Psoas muscle (tissue), 8 donors: ENCODE data around the gene ENTR1. TPM values are rescaled to one million over a fixed set of nuclear protein-coding genes. Genes with fewer than 3 reads are reported as not detected.

Experiments
- ATAC-seq, 4 donors: fragments of 200-7000 bp; cut with Tn5 transposase; one replicate each; pipeline ENCODE4 v1.9.1; 2020; ENCODE audit warnings: moderate library complexity in 3 of 4, mild to moderate bottlenecking in 2 of 4
- DNase-seq, 2 donors: peaks; one replicate each; pipeline ENCODE4 v3.0.0-alpha.2; 2020
- H3K27ac ChIP-seq: fragments of 200-600 bp; one replicate; pipeline ENCODE4 v1.8.0; 2022
- H3K27me3 ChIP-seq, 3 donors: fragments of 200-600 bp in 1 of 3; one replicate each; pipeline versions ENCODE4 v1.6.1 to v1.8.0; 2013 to 2022; ENCODE audit warnings: low read length in 2 of 3, mild to moderate bottlenecking in 2 of 3, moderate library complexity in 1 of 3; ENCODE audit not compliant: insufficient read depth in 3 of 3
- H3K36me3 ChIP-seq, 2 donors: fragments of 200-600 bp in 1 of 2; one replicate each; pipeline versions ENCODE4 v1.6.1 to v1.8.0; 2013 to 2022; ENCODE audit warnings: low read depth in 1 of 2, mild to moderate bottlenecking in 1 of 2, moderate library complexity in 1 of 2; ENCODE audit not compliant: insufficient read depth in 1 of 2
- H3K4me1 ChIP-seq: fragments of 200-600 bp; one replicate; pipeline ENCODE4 v1.8.0; 2022
- H3K4me3 ChIP-seq: fragments of 200-600 bp; one replicate; pipeline ENCODE4 v1.8.0; 2022; ENCODE audit warnings: mild to moderate bottlenecking
- H3K9me3 ChIP-seq: fragments of 200-600 bp; one replicate; pipeline ENCODE4 v1.8.0; 2022
- WGBS, 3 donors: extraction: QIAGEN DNeasy Blood & Tissue Kit; methylation state at CpG; one replicate each; pipeline versions ENCODE4 v1.1.6 to v1.1.7; 2013; 5-methylcytosine and 5-hydroxymethylcytosine counted together
- intact Hi-C, 2 donors: fragments of 100-400 bp; cut with DNase I; formaldehyde crosslinking; loops; one replicate each; pipeline versions ENCODE4 v1.11.0 to v1.14.2; 2022
- polyA plus RNA-seq, 3 donors: library from polyadenylated mRNA; stranded (reverse); fragments of 200-250 nt; gene quantifications; one replicate each; pipeline ENCODE4 v1.2.3, GENCODE V29; 2013
- total RNA-seq, 4 donors: library from RNA; stranded (reverse); fragmentation: NEBNext Ultra II Directional in 2 of 4; extraction: Animal tissue kit (Norgen Biotek cat#: 25700) in 2 of 4; gene quantifications; one replicate each; pipeline versions ENCODE4 v1.2.1 to v1.2.4, GENCODE V29; 2021 to 2023
- TF ChIP-seq, protein P1 (sequence below): fragments of 200-600 bp; IDR thresholded peaks from one replicate; pipeline ENCODE4 v1.8.0; 2022; ENCODE audit warnings: antibody characterized with exemption
- donor health status: healthy with polysubstance abuse.
- donor health status: DM: no; HTN: no; CAD: no; lungs with moderate emphysema.
- donor health status: Bipolar disorder and iron deficiency.
- donor health status: healthy.
- donor health status: DM: yes; HTN: yes; CAD: no.
- donor health status: DM: no; HTN: no; CAD: no.
- donor health status: DM: no; HTN: no; CAD: no.
- donor health status: DM: yes; HTN: yes; CAD: no.

ENTR1 gene
- total and polyA plus RNA-seq, 7 donors: 16.0 to 53.0 (median 34.2) TPM

DNA sequence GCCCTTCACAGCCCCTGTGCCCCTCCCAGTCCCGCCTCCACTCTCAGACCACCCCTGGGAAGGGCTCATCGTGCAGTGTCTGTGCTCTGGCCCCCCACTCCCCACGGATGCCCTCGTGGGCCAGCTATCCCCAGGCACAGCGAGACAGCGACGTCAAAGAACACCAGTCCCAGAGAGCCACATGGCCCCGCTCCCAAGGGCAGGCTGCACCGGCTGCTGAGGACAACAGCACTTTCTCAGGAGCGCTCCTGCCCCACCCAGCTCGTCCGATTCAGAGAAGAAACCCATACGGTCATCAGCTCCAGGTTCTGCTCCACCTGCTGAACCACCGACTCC, 5.6 kb downstream of the ENTR1 start:
- 87 to 91% (median 91%) methylated on average over 13 to 14 of the region's 14 CpGs for WGBS, 3 donors
- Histone ChIP-seq H3K27me3 (no peaks in the 10 kb centered on the region), H3K4me1 (peaks cover 6% of the 10 kb centered on the region), H3K4me3 (no peak overlapping the region), H3K9me3 (no peaks in the 10 kb centered on the region), H3K36me3 (peaks cover 0 to 62% of the 10 kb centered on the region in 2 donors), H3K27ac (no peak overlapping the region)
- intact Hi-C loops: no loop called here
- TF ChIP-seq, protein P1, sequence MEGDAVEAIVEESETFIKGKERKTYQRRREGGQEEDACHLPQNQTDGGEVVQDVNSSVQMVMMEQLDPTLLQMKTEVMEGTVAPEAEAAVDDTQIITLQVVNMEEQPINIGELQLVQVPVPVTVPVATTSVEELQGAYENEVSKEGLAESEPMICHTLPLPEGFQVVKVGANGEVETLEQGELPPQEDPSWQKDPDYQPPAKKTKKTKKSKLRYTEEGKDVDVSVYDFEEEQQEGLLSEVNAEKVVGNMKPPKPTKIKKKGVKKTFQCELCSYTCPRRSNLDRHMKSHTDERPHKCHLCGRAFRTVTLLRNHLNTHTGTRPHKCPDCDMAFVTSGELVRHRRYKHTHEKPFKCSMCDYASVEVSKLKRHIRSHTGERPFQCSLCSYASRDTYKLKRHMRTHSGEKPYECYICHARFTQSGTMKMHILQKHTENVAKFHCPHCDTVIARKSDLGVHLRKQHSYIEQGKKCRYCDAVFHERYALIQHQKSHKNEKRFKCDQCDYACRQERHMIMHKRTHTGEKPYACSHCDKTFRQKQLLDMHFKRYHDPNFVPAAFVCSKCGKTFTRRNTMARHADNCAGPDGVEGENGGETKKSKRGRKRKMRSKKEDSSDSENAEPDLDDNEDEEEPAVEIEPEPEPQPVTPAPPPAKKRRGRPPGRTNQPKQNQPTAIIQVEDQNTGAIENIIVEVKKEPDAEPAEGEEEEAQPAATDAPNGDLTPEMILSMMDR: no peak
- ATAC-seq (no peak), DNase-seq (no peak)

DNA sequence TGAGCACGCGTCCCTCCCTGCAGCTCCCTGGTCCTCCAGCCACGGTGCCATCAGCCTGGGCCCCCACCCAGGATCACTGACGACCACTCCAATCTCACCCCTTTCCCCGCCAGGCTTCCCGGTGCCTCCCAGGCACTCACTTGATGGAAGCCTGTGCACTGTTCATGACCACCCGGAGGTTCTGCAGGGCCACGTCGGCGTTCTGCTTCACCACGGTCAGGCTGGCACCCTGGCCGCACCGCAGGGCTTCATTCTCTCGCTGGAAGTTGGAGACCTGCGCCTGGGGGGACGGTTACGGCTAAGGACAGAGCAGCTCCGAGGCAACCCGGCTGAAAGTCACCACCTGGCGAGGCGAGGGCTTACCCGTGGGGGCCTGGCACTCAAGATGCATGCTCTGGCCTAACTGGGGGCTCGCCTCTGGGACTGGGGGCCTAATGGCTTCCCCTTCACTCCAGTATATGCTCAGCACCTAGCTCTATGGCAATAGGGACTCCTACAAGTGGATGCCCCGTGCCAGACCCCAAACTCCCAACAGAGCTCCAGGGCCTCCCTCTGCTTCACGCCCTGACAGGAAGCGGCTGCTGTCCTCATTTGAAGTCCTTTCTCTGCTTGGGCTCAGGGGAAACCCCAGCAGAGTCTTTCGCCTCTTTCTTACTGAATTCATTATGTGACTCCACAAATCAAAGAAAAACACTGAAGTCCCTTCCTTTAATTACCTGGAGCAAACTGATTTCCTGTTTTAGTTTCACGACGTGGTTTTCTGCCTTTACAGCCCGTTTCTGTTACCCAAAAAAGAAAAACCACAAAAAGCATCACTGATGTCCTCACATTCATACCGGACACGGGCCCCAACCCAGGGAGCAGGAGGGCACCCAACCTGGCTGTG, 6.3 kb downstream of the ENTR1 start:
- Histone ChIP-seq H3K4me1 (peaks cover 3% of the 10 kb centered on the region), H3K9me3 (no peaks in the 10 kb centered on the region), H3K27me3 (no peaks in the 10 kb centered on the region), H3K36me3 (peaks cover 0 to 62% of the 10 kb centered on the region in 2 donors), H3K4me3 (no peak overlapping the region), H3K27ac (no peak overlapping the region)
- ATAC-seq (no peak), DNase-seq (no peak)
- TF ChIP-seq, protein P1: no peak
- intact Hi-C loops: no loop called here
- 85 to 92% (median 85%) methylated on average over 32 of the region's 32 CpGs for WGBS, 3 donors

DNA sequence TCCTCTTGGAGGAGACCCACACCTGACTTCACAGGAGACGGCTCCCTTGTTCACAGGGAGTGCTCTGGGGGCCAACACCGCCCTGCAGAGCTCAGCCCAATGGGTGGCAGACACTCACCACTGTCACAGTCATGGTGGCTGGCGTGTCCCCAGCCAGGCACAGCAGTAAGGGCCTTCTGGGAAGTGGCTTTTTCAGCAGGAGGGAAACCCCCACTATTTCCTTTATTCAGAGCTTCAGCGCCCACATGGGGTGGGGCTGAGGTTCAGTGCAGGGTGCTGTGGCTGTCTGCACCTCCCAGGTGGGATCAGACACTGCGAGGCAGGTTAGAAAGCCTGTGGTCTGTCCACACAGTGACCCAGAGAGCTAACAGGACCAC, 6.9 kb downstream of the ENTR1 start:
- DNase-seq: no peak
- ATAC-seq: no peak
- 90 to 96% (median 91%) methylated on average over 5 of the region's 5 CpGs for WGBS, 3 donors
- Histone ChIP-seq H3K36me3 (peaks cover 0 to 62% of the 10 kb centered on the region in 2 donors), H3K4me3 (no peak overlapping the region), H3K27me3 (no peaks in the 10 kb centered on the region), H3K27ac (no peak overlapping the region), H3K4me1 (peaks cover 9% of the 10 kb centered on the region), H3K9me3 (no peaks in the 10 kb centered on the region)
- TF ChIP-seq, protein P1: no peak
- intact Hi-C loops: no loop called here

DNA sequence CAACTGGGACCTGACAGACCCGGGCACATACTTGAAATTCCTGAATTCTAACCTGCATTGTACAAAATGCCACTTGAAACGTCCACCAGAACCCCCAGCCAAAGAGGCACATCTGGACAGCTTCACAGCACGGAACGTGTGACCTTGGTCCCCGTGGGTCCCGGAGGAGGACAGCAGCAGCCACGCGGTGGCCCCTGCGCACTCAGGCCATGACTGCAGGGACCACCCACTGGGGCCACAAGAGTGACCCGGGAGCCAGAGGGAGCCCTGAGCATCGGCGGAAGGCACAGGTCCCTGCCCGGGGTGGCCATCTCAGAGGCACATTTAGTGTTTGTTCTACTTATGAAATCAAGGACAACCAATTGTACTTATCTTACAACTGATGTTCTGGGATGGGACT, 8.3 kb downstream of the ENTR1 start:
- intact Hi-C loops: no loop called here

More for the DNA sequence above, 8.3 kb downstream of the ENTR1 start:
- WGBS, 3 donors: 67 to 74% (median 73%) methylated on average over 13 of the region's 13 CpGs
- Histone ChIP-seq H3K27me3 (no peaks in the 10 kb centered on the region), H3K4me1 (peaks cover 10% of the 10 kb centered on the region), H3K36me3 (peaks cover 0 to 59% of the 10 kb centered on the region in 2 donors), H3K9me3 (no peaks in the 10 kb centered on the region), H3K4me3 (no peak overlapping the region), H3K27ac (no peak overlapping the region)
- TF ChIP-seq, protein P1: no peak
- DNase-seq (no peak), ATAC-seq (no peak)
